ENCODE measurements around the gene GPR62. TPM values are rescaled to one million over a fixed set of nuclear protein-coding genes. Genes with fewer than 3 reads are reported as not detected.

GPR62 gene
- total RNA-seq, 6 experiments from 2014 or later: 0.07 to 0.10 TPM; not detected in 4

- Mint-ChIP-seq H3K9me3 (no peaks in the 10 kb centered on the region), H3K4me1 (ENCODE audit: low read depth) (peaks cover 34% of the 10 kb centered on the region), H3K27ac (peak overlapping the region; percentile 93), H3K36me3 (ENCODE audit: low read depth) (no peaks in the 10 kb centered on the region), H3K27me3 (ENCODE audit: insufficient read depth) (peaks cover 2% of the 10 kb centered on the region), H3K4me3 (peak overlapping the region; percentile 90)
- DNase-seq: no peak
- TF ChIP-seq, protein P1, sequence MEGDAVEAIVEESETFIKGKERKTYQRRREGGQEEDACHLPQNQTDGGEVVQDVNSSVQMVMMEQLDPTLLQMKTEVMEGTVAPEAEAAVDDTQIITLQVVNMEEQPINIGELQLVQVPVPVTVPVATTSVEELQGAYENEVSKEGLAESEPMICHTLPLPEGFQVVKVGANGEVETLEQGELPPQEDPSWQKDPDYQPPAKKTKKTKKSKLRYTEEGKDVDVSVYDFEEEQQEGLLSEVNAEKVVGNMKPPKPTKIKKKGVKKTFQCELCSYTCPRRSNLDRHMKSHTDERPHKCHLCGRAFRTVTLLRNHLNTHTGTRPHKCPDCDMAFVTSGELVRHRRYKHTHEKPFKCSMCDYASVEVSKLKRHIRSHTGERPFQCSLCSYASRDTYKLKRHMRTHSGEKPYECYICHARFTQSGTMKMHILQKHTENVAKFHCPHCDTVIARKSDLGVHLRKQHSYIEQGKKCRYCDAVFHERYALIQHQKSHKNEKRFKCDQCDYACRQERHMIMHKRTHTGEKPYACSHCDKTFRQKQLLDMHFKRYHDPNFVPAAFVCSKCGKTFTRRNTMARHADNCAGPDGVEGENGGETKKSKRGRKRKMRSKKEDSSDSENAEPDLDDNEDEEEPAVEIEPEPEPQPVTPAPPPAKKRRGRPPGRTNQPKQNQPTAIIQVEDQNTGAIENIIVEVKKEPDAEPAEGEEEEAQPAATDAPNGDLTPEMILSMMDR (IDR thresholded peaks at IDR 0.05): no peak
Observed at GRCh38 chr3:51983578-51984268, 28.5 kb downstream of the GPR62 start.

- DNase-seq: no peak
- Mint-ChIP-seq H3K27ac (peak overlapping the region; percentile 93), H3K4me1 (ENCODE audit: low read depth) (peaks cover 39% of the 10 kb centered on the region), H3K36me3 (ENCODE audit: low read depth) (no peaks in the 10 kb centered on the region), H3K9me3 (no peaks in the 10 kb centered on the region), H3K4me3 (peak overlapping the region; percentile 90), H3K27me3 (ENCODE audit: insufficient read depth) (peaks cover 2% of the 10 kb centered on the region)
- TF ChIP-seq, protein P1 (IDR thresholded peaks at IDR 0.05): no peak
Observed at GRCh38 chr3:51984269-51984647, 29.1 kb downstream of the GPR62 start.

DNA sequence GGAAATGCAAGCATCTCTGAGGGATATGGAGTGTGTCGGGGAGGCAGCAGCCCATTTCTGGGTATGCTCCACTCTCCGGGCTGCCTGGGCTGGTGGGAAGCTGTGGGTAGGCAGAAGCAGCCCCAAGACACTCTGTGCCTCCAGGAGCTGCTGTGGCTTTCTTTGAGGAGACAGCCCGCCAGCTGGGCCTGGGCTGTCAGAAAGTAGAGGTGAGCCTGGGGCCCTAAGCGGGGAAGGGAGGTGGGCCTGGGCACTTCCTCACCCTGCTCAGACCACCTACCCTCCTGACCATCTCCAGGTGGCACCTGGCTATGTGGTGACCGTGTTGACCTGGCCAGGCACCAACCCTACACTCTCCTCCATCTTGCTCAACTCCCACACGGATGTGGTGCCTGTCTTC is 29.9 kb downstream of the GPR62 start:
- DNase-seq: no peak
- Mint-ChIP-seq H3K9me3 (no peaks in the 10 kb centered on the region), H3K4me3 (0 out of 2 replicates have a peak overlapping the region, but pooled peaks have one; percentile 90), H3K4me1 (ENCODE audit: low read depth) (peaks cover 41% of the 10 kb centered on the region), H3K27me3 (ENCODE audit: insufficient read depth) (peaks cover 2% of the 10 kb centered on the region), H3K27ac (peak overlapping the region; percentile 93), H3K36me3 (ENCODE audit: low read depth) (no peaks in the 10 kb centered on the region)
- TF ChIP-seq, protein P1 (IDR thresholded peaks at IDR 0.05): no peak

DNA sequence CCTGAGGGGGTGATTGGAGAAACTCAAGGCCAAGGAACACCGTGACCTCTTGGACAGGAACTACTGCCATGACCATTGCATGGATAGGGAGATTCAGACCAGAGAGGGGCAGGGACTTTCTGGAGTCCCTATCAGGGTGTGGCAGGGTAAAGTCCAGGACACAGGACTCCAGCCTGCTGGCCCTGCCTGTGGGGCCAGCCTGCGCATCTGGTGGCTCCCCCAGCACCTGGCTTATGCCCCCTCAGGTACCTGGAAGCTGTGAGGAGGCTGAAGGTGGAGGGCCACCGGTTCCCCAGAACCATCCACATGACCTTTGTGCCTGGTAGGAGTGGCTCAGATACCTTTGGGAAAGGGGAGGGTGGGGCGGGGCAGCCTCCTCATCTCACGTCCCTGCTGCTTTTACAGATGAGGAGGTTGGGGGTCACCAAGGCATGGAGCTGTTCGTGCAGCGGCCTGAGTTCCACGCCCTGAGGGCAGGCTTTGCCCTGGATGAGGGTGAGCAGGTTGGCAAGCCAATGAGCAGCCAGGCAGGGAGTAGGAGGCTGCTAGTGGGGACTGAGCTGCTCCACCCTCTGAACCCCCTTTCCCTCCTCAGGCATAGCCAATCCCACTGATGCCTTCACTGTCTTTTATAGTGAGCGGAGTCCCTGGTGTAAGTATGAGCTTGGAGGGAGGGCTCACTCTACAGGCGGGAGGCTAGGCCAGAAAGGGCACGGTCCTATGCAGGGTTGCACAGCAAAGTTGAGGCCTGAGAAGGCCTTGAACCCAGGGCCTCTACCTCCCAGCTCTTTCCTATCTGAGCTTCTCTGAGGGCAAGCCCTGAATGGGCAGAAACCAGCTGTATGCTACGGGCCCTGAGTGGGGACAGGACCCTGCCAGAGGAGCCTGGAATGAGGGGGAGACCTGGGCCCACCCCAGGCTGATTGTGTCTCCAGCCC is 31.1 kb downstream of the GPR62 start:
- Mint-ChIP-seq H3K4me1 (ENCODE audit: low read depth) (peaks cover 41% of the 10 kb centered on the region), H3K27ac (no peak overlapping the region), H3K36me3 (ENCODE audit: low read depth) (peaks cover 3% of the 10 kb centered on the region), H3K4me3 (no peak overlapping the region), H3K9me3 (no peaks in the 10 kb centered on the region), H3K27me3 (ENCODE audit: insufficient read depth) (peaks cover 2% of the 10 kb centered on the region)
- DNase-seq: no peak
- TF ChIP-seq, protein P1 (IDR thresholded peaks at IDR 0.05): no peak

DNA sequence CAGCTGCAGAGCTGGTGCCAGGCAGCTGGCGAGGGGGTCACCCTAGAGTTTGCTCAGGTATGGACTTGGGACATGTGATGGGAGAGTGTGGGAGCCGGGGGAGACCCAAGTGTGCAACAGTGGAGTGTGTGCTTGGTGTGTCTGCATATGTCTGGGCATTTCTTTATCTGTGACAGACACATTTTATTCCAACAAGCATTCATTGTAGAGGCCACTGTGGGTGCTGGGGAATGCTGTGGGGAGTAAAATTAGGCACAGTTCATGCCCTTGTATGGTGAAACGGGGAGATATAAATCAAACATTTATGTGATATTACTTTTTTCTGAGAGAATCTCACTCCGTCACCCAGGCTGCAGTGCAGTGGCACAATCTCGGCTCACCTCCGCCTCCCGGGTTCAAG is 32.4 kb downstream of the GPR62 start:
- H3K4me3 Mint-ChIP-seq: no peak overlapping the region
- no peak overlapping the region for H3K27ac Mint-ChIP-seq
- peaks cover 11% of the 10 kb centered on the region for H3K36me3 Mint-ChIP-seq (ENCODE audit: low read depth)
- no peaks in the 10 kb centered on the region for H3K9me3 Mint-ChIP-seq
- peaks cover 2% of the 10 kb centered on the region for H3K27me3 Mint-ChIP-seq (ENCODE audit: insufficient read depth)
- H3K4me1 Mint-ChIP-seq (ENCODE audit: low read depth): peaks cover 39% of the 10 kb centered on the region
- TF ChIP-seq, protein P1 (IDR thresholded peaks at IDR 0.05): no peak
- no peak for DNase-seq

Measured in HFFc6 (cell line).